ENCODE data around the gene SEC61B.
"Not testable (repeated sequence)": the region's sequence is repeated elsewhere in the genome, so short reads cannot be mapped to it uniquely, and the experiment has no call there.

SEC61B gene

DNA sequence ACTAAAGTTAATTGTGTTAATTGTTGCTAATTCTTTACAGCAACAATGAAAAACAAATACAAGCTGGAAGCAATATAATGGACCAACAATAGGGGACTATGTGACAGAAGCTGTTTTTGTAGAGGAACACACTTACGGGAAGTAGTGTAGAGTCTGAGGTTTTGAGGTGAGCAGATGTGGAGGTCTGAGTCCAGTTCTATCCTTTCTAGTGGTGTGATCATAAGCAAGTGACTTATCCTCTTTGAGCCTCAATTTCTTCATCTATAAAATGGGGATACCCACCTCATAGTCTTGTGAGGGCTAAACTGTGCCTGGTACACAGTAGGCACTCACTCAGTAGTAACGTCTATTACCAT is 28.6 kb upstream of the SEC61B start:
- H3K36me3 Mint-ChIP-seq (ENCODE audit: low read depth), result no peaks in the 10 kb centered on the region
- H3K27ac Mint-ChIP-seq, result no peak overlapping the region

DNA sequence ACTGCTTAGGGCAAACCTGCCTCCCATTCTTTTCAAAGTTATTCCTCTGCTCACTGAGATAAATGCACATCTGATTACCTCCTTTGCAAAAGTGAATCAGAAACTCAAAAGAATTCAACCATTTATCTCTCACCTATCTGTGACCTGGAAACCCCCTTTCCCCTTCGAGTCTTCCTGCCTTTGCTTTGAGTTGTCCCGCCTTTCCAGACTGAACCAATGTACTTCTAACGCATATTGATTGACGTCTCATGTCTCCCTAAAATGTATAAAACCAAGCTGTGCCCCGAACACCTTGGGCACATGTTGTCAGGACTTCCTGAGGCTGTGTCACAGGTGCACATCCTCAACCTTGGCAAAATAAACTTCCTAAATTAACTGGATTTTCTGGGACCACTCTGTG is 25.6 kb upstream of the SEC61B start:
- H3K27me3 Mint-ChIP-seq (ENCODE audit: low read depth); H3K4me3 Mint-ChIP-seq; H3K36me3 Mint-ChIP-seq (ENCODE audit: low read depth); H3K9me3 Mint-ChIP-seq; H3K4me1 Mint-ChIP-seq; H3K27ac Mint-ChIP-seq: not testable (repeated sequence)

More for the DNA sequence above, 28.6 kb upstream of the SEC61B start:
- peaks cover 6% of the 10 kb centered on the region for H3K4me1 Mint-ChIP-seq
- no peak overlapping the region for H3K4me3 Mint-ChIP-seq
- peaks cover 3% of the 10 kb centered on the region for H3K9me3 Mint-ChIP-seq
- peaks cover 3% of the 10 kb centered on the region for H3K27me3 Mint-ChIP-seq (ENCODE audit: low read depth)
- TF ChIP-seq, protein P1, sequence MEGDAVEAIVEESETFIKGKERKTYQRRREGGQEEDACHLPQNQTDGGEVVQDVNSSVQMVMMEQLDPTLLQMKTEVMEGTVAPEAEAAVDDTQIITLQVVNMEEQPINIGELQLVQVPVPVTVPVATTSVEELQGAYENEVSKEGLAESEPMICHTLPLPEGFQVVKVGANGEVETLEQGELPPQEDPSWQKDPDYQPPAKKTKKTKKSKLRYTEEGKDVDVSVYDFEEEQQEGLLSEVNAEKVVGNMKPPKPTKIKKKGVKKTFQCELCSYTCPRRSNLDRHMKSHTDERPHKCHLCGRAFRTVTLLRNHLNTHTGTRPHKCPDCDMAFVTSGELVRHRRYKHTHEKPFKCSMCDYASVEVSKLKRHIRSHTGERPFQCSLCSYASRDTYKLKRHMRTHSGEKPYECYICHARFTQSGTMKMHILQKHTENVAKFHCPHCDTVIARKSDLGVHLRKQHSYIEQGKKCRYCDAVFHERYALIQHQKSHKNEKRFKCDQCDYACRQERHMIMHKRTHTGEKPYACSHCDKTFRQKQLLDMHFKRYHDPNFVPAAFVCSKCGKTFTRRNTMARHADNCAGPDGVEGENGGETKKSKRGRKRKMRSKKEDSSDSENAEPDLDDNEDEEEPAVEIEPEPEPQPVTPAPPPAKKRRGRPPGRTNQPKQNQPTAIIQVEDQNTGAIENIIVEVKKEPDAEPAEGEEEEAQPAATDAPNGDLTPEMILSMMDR (IDR thresholded peaks at IDR 0.05; ENCODE audit: unreplicated experiment in 3 of 3), result no peak

DNA sequence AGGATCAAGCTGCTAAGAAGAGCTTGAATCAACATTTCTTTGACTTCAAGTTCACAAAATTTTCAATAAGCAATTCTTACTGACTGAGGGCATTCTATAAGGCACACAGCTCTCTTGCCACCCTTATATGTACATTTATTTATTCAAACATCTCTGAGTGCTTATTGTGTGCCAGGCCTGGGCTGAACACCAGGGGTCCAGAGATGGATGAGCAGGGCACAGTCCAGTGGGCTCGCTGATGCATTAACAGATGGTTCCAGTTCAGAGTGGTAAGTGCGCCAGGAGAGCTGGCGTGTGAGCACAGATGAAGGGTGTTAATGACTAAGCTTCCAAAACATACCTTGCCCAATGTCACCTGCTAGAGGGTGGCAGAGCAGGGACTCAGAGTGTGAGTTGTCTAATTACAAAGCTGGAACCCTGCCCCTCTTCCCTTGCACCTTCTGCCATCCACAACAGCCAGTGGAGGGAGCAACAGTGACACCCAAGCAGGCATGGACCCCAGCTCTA is 24.9 kb upstream of the SEC61B start:
- H3K27ac Mint-ChIP-seq, result no peak overlapping the region
- H3K4me1 Mint-ChIP-seq, result no peaks in the 10 kb centered on the region
- no peaks in the 10 kb centered on the region for H3K36me3 Mint-ChIP-seq (ENCODE audit: low read depth)
- no peak overlapping the region for H3K4me3 Mint-ChIP-seq
- H3K27me3 Mint-ChIP-seq (ENCODE audit: low read depth), result no peaks in the 10 kb centered on the region
- H3K9me3 Mint-ChIP-seq, result peaks cover 3% of the 10 kb centered on the region
- TF ChIP-seq, protein P1 (IDR thresholded peaks at IDR 0.05; ENCODE audit: unreplicated experiment in 3 of 3), result no peak

DNA sequence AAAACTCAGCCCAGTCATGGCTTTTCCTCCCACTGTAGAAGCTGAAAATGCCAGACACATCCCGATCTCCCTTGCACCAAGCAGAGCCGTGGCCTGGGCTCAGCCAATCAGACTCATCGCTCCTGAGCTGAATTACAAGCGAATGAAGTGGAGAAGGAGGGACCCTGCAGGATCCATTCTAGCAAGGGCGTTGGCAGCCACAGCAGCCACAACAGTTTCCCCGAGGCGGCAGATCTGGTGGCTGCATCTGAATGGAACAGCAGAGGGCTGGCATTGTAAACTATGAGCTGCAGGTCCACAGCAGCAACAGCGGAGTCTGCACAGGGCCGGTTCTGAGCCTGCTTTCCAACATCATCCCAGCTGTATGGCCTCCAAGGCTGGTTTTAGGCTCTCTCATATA is 24.1 kb upstream of the SEC61B start:
- Mint-ChIP-seq H3K9me3 (peaks cover 3% of the 10 kb centered on the region), H3K27ac (no peak overlapping the region), H3K36me3 (ENCODE audit: low read depth) (no peaks in the 10 kb centered on the region), H3K27me3 (ENCODE audit: low read depth) (no peaks in the 10 kb centered on the region), H3K4me3 (no peak overlapping the region), H3K4me1 (no peaks in the 10 kb centered on the region)
- TF ChIP-seq, protein P1 (IDR thresholded peaks at IDR 0.05; ENCODE audit: unreplicated experiment in 3 of 3), result no peak

DNA sequence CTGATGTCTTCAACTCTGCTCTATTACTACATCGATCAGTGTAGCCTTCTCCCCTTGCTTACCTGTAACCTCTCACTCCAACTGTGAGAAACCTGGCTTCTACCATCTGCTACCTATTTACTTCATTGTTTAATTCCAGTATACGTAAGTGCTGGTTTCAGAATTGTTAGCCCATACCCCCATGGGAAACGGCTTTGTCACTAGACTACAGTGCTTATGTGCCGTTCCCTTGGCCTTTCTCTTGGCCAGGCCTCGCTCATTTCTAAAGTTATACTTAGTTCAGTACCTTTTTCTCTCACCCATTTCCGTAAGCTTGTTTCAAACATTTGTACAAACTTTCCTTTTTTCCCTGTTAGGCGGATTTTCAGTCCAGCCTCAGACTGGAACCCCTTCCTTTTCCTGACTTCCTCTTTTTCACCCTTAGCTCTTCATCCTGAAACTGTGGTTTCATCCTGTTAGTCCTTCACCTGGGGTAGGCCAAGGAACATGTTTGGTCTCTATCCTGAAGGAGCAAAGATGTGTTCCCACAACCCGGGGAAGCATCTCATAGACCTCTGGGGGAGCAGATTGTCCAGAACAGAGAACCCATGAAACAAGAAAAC is 22.0 kb upstream of the SEC61B start:
- H3K4me3 Mint-ChIP-seq, result no peak overlapping the region
- TF ChIP-seq, protein P1 (IDR thresholded peaks at IDR 0.05; ENCODE audit: unreplicated experiment in 3 of 3), result no peak
- no peaks in the 10 kb centered on the region for H3K27me3 Mint-ChIP-seq (ENCODE audit: low read depth)
- no peaks in the 10 kb centered on the region for H3K4me1 Mint-ChIP-seq
- H3K36me3 Mint-ChIP-seq (ENCODE audit: low read depth), result no peaks in the 10 kb centered on the region
- H3K27ac Mint-ChIP-seq, result no peak overlapping the region
- H3K9me3 Mint-ChIP-seq, result peaks cover 3% of the 10 kb centered on the region

DNA sequence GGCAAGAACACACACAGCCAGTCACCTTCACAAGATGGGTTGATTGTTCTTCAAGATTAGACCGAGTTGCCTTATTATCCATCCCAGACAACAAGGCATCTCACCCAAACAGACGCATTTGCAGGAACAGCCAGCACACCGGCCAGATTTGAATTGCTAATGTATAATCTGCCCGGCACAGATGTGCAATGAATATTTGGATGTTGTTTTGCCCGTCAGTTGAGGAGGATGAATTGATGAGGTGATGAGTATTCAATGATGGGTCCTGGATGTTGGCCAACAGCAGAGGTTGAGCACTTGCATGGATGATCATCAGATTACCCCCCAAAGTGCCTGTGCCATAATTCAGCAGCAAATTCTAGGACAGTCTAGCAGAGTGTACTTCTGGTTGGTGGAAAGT is 20.5 kb upstream of the SEC61B start:
- H3K4me1 Mint-ChIP-seq, result no peaks in the 10 kb centered on the region
- H3K36me3 Mint-ChIP-seq (ENCODE audit: low read depth), result no peaks in the 10 kb centered on the region
- H3K27ac Mint-ChIP-seq, result no peak overlapping the region
- TF ChIP-seq, protein P1 (IDR thresholded peaks at IDR 0.05; ENCODE audit: unreplicated experiment in 3 of 3), result no peak
- peaks cover 2% of the 10 kb centered on the region for H3K9me3 Mint-ChIP-seq
- H3K27me3 Mint-ChIP-seq (ENCODE audit: low read depth), result no peaks in the 10 kb centered on the region
- H3K4me3 Mint-ChIP-seq, result no peak overlapping the region
